Mucosa of gallbladder (tissue), 1 donor: ENCODE results near the gene ENTPD6. TPM values are rescaled to one million over a fixed set of nuclear protein-coding genes. Genes with fewer than 3 reads are reported as not detected.

ENCODE experiments used
- DNase-seq: peaks from one replicate; pipeline ENCODE4 v3.0.0-alpha.2; 2020; ENCODE audit warnings: low spot score
- total RNA-seq: library from RNA; stranded (reverse); gene quantifications from one replicate; pipeline ENCODE4 v1.2.1, GENCODE V29; 2021
- donor health status: DM: no; HTN: no; CAD: no.

The ENTPD6 gene
- total RNA-seq, 1 donor from 2014 or later, result 133 TPM

DNA sequence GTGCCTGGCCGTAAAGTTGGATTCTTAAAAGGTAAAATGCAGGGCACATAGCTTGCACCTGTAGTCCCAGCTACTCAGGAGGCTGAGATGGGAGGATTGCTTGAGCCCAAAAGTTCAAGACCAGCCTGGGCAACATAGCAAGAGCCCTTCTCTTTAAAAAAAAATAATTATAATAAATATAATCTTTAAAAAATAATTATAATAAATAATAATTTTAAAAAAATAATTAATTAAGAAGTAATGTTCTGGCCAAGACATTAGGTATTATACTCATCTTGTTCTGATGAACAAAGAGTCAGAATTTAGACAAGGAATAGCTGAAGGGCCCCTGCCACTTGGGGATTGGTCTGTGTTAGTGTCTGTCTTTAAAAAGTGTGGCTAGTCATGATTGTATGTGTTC lies 13.9 kb downstream of the ENTPD6 start:
- DNase-seq, result no peak

DNA sequence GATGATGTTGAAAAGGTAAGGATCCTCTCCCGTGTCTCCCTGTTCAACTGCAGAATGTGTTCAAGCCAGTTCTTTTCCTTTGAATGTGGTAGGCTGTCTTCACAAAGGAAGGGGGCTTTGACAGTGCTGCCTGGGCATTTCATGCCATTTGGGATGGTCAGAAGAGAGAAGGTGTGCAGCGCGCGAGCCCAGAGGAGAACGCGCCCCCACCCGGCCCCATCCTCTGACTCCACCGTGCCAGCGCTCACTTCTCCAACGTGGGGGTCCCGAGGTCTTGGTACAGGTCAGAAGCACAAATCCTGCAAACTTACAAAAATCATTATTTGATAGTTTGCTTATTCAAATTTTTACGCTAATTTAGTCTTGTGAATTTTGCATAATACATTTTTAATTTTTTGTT lies 14.4 kb downstream of the ENTPD6 start:
- DNase-seq, result no peak

DNA sequence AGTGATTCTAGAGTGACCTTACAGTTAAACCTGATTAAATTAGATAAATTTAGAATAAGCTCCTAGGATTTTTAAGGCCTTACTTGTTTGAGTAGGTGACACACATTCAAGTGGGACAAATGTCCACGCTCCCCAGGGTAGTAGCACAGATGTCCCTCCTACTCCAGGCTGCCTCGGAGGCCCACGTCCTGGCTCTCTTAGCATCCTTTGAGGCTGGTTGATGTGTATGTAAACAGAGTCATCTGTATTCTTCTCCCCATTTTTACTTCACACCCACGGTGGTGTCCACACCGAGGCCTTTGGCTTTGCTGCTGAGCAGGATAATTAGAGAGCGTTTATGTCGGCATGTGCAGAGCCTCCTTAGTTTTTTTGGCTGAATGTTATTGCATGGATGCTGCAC lies 15.8 kb downstream of the ENTPD6 start:
- DNase-seq, result no peak

DNA sequence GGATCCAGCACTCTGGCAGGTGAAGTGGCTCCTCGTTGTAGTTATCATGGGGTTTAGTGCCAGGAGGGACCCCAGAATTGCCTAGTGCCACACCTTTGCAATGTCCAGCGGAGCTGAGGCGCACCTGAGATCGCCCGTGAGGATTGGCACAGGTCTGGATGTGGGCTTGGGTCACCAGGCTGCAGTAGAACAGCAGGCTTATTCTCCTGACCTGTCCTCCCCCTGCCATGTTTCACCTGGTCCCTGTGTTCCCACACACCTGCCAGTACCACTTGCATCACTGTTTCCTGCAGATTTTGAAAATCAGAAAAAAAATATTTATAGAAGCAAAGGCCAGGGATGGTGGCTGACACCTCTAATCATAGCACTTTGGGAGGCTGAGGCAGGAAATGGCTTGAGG lies 16.7 kb downstream of the ENTPD6 start:
- DNase-seq, result no peak

DNA sequence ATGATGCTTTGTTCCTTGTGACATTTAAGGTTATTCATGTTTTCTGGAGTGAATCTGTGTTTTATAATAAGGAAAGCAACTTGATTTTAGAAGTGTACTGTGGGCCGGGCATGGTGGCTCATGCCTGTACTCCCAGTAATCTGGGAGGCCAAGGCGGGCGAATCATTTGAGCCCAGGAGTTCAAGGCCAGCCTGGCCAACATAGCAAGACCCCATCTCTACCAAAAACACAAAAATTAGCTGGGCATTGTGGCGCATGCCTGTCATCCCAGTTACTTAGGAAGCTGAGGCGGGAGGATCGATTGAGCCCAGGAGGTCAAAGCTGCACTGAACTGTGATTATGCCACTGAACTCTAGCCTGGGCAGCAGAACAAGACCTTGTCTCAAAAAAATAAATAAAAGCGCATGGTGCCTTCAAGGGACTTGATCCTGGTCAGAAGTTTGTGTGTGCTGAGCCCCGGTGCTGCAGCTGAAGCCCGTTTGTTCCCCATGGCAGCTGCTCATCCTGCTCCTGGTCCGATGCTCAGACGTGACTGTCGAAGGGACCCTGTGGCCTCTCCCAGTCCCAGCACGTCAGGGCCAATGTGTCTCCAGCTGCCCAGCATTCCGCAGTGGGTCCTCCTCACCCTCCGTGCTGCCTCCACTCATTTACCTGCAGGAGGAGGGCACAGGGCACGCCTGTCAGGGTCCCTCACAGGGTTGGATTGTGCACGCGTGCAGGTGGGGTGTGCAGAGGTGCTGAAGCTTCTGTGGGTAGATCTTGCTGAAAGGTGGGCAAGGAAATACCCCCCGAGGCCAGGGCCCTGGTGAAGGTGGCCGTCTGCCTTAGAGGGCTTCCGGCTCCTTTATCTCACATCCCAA lies 18.3 kb downstream of the ENTPD6 start:
- no peak for DNase-seq

DNA sequence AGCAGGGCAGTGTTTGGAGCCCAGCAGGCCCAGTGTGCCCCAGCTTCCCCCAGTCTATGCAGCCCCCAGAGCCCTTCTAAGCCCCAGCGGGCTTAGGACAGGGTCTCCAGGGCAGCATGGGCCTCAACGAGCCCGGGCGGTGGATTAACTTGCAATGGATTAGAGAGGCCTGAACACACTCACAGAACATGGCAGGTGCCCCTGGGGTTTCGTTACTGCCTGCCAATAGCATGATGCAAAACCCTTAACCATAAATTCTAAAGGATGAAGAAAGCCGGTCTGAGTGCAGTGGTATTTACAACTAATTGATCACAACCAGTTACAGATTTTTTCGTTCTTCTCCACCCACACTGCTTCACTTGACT lies 18.9 kb downstream of the ENTPD6 start:
- DNase-seq, result no peak

DNA sequence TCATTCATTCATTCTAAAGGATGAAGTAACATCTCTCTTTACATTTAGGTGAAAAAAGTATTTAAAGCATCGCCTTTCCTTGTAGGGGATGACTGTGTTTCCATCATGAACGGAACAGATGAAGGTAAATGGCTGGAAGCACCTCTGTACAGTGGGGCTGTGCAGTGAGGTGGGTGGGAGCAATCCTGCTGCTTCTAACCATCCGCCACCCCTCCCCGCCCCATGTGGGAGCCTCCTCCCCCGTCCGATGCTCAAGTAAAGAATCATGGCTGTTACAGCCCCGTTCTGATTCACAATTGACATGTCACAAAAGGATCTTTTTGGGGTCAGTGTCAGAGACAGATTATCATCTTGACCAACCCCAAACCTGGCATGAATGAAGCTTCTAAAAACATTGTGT lies 19.3 kb downstream of the ENTPD6 start:
- DNase-seq, result no peak

DNA sequence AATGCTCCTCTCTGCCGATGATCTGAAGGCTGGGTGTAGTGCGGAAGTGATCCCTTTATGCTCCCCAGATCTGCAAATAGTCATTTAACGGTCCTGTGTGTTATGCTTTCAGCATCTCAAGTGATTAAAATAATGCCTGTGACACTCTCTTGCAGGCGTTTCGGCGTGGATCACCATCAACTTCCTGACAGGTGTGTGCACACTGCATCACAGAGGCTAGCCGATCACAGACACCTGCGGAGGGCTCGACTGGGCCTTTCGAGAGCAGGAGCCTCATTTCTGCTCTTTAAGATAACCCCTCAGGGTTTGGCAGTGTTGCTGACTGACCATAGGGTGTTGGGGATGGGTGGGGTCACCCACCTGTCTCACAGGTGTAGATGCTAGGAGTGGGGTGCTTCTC lies 20.0 kb downstream of the ENTPD6 start:
- DNase-seq, result no peak

DNA sequence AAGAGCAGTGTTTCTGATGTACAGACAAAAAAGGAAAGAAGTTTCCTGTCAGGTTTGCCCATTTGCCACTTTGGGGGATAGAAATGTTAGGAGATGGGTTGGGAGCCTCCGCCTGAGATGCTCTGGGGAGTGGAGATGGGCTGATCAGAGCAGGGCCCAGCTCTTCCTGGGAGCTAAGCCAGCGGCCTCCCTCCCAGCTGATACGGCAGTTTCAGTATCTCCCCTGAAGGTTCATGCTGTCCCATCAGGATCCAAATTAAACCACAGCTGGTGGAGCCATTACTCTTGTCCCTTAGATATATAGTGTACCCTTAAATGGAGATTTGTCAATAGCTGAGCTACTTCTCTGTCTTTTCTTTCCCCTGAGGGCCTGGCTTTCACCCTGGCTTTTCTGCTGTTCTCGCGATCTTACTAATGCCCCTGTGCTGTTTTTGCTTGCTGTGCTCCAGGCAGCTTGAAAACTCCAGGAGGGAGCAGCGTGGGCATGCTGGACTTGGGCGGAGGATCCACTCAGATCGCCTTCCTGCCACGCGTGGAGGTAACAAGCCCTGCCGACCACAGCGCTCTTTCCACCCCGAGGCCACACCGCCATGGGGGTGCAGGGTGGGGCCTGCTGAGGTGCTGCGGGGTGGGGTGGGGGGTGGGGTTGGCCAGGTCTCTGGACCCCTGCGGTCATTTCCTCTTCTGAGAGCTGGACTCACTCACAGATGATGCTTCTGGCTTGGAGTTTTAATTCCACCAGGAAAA lies 20.9 kb downstream of the ENTPD6 start:
- no peak for DNase-seq

DNA sequence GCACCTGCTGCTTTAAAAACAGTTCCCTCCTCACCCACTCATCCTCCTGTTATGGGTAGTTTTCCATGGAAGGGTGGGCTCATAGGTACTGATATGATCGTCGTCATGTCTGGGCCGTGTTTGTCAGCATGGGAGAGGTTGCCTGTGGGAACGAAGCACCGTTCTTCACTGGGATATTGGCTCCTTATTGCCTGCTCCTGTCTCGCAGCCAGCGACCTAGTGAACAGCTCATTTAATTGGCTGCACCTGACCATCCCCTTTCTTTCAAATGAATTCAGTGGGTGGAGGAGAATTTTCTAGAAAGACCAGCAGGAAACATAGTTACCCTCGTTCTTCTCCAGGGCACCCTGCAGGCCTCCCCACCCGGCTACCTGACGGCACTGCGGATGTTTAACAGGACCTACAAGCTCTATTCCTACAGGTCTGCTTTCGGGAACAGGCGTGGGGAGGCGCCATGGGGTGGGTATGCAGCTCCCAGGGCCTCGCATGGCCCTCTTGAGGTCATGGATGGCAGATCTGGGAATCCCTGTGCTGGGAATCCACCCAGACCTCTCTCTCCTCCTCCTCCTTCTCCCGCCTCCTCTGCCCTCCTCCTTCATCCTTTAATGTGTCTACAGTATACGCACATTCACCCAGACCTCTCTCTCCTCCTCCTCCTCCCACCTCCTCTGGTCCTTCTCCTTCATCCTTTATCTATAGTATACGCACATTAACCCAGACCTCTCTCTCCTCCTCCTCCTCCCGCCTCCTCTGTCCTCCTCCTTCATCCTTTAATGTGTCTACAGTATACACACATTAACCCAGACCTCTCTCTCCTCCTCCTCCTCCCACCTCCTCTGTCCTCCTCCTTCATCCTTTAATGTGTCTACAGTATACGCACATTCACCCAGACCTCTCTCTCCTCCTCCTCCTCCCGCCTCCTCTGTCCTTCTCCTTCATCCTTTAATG lies 21.9 kb downstream of the ENTPD6 start:
- no peak for DNase-seq

DNA sequence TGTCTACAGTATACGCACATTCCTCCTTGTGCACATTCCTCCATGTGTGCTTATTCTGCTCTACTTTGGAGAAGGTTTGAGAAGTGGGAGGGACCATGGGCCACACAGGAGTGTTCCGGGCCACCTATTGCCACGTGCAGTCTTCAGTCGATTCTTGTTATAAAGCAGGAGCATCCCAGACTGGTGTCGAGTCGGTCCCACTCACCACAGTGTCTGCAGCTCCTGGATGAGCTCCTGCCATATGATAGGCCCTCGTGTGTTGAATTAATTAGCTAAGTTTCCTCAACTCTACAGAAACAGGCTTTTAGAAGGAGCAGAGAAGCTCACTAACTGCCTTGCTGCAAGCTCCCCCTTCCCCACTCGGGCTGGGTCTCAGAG lies 22.6 kb downstream of the ENTPD6 start:
- DNase-seq, result no peak

DNA sequence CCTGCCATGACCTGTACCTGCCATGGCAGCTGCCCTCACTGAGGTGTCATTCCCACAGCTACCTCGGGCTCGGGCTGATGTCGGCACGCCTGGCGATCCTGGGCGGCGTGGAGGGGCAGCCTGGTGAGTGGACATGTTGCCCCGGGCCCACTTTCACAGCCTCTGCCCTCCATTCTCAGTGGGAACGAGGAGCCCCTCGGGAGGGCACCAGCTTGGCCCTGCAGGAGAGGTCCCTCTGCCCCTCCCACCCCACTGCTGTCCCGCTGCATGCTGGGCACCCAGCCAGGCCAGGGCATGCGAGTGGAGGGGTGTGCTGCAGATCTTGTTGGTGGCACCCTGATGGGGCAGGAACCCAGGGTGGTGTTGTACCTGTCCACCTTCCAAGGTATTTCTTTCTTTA lies 23.0 kb downstream of the ENTPD6 start:
- no peak for DNase-seq

DNA sequence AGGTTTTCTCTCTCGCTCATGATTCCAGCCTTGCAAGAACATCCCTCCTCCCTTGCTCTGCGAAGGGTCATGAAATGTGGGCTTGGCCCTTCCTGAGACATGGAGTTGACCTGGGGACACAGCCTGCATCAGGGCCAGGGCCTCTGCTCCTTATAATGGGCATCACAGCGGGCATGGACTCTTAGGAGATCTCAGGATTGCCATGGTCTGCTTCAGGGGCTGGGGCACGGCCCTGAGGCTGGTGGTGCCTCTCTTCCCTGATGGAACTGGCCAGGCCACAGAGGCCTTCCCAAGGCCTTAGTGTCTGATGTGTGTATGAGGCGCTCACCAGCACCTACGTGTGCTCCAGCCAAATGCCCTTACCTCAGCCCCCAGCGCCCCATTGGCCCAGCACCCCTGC lies 23.9 kb downstream of the ENTPD6 start:
- DNase-seq, result no peak

DNA sequence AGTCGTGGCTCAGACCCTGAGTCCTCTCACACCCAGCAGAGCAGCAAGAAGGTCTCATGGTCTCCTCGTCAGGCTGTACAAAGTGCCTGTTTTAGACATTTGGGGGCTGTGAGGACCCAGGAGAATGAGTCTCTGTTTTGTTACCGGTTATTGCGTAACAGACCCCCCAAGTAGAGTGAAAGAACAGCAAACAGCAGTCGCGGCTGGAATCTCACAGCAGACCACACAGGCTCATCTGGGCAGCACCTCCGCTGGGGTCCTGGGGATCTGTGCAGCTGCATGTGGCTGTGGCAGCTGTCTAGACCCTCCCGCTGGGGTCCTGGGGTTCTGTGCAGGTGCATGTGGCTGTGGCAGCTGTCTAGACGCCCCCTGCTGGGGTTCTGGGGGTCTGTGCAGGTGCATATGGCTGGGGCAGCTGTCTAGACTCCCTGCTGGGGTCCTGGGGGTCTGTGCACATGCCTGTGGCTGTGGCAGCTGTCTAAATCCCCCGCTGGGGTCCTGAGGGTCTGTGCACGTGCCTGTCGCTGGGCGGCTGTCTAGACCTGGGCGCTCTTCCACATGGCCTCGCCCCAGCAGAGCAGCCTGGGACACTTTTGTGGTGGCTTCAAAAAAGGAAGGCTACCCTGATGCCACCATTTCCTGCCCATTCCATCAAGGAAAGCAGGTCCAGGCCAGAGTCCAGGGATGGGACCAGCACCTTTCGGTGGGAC lies 24.7 kb downstream of the ENTPD6 start:
- DNase-seq, result no peak

DNA sequence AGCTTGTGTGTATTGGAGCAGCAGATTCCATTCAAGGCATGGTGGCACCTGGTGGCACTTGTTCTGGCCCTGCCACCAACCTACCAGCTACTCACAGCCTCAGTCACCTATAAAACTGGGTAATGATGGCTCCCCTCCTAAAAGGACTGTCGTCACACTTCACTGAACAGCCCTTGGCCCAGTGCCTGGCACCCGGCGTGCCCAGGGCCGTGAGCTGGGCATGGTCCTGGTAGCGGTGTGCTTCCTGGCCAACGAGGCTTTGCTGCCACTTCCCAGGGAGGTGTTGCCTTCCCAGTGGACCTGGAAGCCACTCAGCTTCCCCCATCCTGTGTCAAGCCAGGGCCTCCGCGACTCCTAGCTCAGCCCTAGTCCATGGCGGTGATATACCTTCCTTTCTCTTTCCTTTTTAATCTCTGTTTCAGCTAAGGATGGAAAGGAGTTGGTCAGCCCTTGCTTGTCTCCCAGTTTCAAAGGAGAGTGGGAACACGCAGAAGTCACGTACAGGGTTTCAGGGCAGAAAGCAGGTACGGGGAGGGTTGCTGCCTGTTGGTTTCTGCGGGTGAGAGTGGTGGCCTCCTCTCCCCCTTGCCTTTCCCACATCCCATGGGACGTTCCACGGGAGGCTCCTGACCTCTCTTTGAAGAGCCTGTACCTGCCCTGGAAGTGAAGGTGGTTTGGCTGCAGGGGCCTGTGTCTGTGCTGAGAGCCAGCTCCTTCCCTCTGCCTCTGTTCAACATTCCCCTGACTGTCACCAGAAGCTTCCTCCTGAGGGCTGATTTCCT lies 25.5 kb downstream of the ENTPD6 start:
- DNase-seq, result no peak

DNA sequence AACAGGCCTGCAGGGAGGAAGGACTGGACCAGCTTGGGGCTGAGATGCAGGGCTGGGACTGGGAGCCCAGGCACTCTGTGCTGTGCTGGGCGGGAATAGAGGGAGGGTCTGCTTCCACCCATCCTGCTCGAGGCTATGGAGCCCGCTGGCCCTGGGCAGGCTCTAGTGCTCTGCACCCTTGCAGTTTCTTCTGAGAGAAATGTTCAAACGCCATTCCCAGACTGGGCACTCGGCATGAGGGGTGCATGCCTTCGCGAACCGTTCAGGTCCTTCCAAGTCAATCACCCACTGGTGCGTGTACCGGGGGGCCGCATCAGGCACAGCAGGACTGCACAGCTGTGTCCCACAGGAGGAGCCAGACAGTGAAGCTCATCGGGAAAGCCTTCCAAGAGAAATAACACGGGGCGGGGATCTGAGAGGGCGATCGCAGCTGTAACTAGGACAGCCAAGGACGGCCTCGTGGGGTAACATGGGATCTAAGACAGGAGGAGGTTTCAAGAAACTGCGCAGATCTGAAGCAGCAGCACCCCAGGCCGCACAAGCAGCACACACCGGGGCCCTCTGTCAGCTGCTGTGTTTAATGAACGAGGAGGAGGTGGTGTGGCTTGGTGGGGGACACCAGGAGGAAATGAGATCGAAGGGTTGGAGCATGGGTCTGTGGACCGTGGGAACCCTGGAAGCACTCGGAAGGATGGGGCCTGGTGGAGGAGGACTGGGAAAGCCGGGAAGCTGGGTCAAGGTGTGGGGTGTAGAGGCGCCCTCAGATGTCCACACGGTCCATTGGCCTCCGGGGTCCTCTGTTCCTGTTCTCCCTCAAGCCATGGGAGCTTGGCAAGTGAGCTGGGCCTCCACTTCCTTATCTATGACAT lies 26.3 kb downstream of the ENTPD6 start:
- no peak for DNase-seq

DNA sequence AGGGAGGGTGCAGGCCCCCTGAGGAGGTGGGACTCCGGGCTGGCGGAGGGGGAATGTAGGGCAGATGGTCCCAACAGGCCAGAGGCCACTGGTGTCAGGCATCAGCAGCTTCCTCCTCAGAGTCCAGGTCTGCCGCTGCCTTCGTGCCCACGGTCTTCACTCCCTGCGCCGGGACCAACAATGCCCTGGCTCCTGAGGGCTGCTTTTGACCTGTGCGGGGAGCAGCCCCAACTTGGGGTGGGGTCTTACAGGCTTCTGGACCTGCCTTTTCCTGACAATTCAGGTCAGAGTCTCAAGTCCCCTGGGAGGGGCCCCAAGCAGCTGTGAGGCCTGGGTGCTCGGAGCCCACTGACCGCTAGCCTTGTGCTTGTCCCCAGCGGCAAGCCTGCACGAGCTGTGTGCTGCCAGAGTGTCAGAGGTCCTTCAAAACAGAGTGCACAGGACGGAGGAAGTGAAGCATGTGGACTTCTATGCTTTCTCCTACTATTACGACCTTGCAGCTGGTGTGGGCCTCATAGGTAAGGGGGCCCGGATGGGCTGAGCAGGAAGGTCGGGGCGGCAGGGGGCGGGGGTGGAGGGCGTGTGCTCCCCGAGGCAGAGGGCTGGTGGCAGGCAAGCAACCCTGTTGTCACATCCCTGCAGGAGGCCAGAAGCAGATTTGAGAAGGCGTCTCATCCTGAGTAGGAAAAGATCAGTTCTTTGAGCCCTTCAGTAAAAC lies 27.1 kb downstream of the ENTPD6 start:
- no peak for DNase-seq

DNA sequence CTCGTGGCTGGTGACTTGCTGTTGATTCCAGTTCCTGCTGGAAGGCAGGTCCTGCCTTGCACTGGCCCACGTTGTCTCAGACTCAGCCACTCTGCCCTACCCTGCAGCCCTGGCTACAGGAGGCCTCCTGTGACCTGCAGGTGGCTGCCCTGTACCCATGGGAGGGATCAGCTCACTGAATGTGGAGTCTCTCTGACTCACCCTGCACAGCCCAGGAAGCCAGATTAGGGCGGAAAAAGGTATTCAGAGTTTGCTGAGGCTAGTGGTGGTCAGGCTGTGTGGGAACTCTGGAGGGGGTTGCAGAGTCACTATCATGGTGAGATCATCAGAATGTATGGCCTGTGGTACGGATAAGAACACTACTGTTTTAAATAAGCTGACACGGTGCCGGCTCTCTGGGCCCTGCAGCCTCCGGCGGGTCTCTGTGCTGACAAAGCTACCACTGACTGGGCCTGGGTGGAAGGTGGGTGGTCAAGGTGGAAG lies 27.7 kb downstream of the ENTPD6 start:
- peak; percentile 74 for DNase-seq
